Sigmoid colon (tissue), 4 donors: ENCODE measurements around the gene TXNDC15.
"Not testable (repeated sequence)": the region's sequence is repeated elsewhere in the genome, so short reads cannot be mapped to it uniquely, and the experiment has no call there.

Source experiments
- POLR2AphosphoS5 ChIP-seq, 4 donors: sonication (generic); formaldehyde crosslinking; IDR thresholded peaks; one replicate each; pipeline ENCODE4 v1.6.1; 2017; ENCODE audit warnings: antibody characterized with exemption in 4 of 4
- TF ChIP-seq, protein P1 (sequence below), 4 experiments: fragments of 450-650 bp in 3 of 4; fragments of 200-600 bp in 1 of 4; IDR thresholded peaks; one replicate each; pipeline ENCODE4 v1.5.1; 2016 to 2019; ENCODE audit warnings: antibody characterized with exemption in 4 of 4, mild to moderate bottlenecking in 3 of 4, moderate library complexity in 2 of 4

DNA sequence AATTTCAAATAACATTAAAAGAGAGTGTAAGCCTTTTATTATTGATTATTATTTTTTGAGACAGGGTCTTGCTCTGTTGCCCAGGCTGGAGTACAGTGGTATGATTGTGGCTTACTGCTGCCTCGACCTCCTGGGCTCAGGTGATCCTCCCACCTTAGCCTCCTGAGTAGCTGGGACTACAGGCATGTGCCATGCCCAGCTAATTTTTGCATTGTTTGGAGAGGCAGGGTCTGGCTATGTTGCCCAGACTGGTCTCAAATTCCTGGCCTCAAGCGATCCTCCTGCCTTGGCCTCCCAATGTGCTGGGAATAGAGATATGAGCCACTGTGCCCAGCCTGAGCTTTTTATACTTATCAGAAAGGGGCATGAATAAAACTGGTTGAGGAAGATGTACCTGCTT is 36.6 kb downstream of the TXNDC15 start:
- TF ChIP-seq, protein P1, sequence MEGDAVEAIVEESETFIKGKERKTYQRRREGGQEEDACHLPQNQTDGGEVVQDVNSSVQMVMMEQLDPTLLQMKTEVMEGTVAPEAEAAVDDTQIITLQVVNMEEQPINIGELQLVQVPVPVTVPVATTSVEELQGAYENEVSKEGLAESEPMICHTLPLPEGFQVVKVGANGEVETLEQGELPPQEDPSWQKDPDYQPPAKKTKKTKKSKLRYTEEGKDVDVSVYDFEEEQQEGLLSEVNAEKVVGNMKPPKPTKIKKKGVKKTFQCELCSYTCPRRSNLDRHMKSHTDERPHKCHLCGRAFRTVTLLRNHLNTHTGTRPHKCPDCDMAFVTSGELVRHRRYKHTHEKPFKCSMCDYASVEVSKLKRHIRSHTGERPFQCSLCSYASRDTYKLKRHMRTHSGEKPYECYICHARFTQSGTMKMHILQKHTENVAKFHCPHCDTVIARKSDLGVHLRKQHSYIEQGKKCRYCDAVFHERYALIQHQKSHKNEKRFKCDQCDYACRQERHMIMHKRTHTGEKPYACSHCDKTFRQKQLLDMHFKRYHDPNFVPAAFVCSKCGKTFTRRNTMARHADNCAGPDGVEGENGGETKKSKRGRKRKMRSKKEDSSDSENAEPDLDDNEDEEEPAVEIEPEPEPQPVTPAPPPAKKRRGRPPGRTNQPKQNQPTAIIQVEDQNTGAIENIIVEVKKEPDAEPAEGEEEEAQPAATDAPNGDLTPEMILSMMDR (IDR thresholded peaks at IDR 0.05) = not testable (repeated sequence)
- TF ChIP-seq POLR2AphosphoS5 (IDR thresholded peaks at IDR 0.05) = not testable (repeated sequence)
